ENCODE data around the gene CES5A.

GRCh38 chr16:55915096-55915827 is 40.1 kb upstream of the CES5A start:
- TF ChIP-seq CTCF (IDR thresholded peaks at IDR 0.05 in 4 of 5, conservative IDR thresholded peaks at IDR 0.05 in 1 of 5) (no peak), POLR2A (IDR thresholded peaks at IDR 0.05) (no peak)
